ENCODE results near the gene FUCA1.

FUCA1 gene

GRCh38 chr1:23799570-23800399 is 68.3 kb downstream of the FUCA1 start:
- TF ChIP-seq LEF1 (IDR thresholded peaks at IDR 0.05; ENCODE audit: borderline replicate concordance) = no peak
- TF ChIP-seq BHLHE40 (IDR thresholded peaks at IDR 0.05; ENCODE audit: borderline replicate concordance) = no peak
- no peak for TF ChIP-seq L3MBTL2 (conservative IDR thresholded peaks at IDR 0.05)
- TF ChIP-seq HDGF (IDR thresholded peaks at IDR 0.05; ENCODE audit: borderline replicate concordance) = no peak
- TF ChIP-seq SUZ12 (IDR thresholded peaks at IDR 0.05) = no peak
- TF ChIP-seq TARDBP (IDR thresholded peaks at IDR 0.05) = no peak
- no peak for TF ChIP-seq FOXA1 (IDR thresholded peaks at IDR 0.05)
- TF ChIP-seq SP1 (IDR thresholded peaks at IDR 0.05) = no peak
- CTCF ChIA-PET = interaction anchor here (0.5 kb wide), 1 partner anchor 43 kb away, joined by 6 read pairs; no protein-coding TSS in a partner anchor
- POLR2A ChIA-PET = interaction anchor here (0.6 to 3.4 kb wide), 4 partner anchors 9 to 25 kb away, joined by 3 to 18 read pairs (median 10); partner anchors contain the start of genes HMGCL and PITHD1
- no peak for DNase-seq (ENCODE audit: extremely low spot score)

- POLR2A ChIA-PET = interaction anchor here (0.6 to 2.6 kb wide), 3 partner anchors 9 to 21 kb away, joined by 3 to 18 read pairs (median 6); partner anchors contain the start of gene PITHD1
- TF ChIP-seq FOXM1 (IDR thresholded peaks at IDR 0.05; ENCODE audit: borderline replicate concordance) (no peak), FOXK2 (IDR thresholded peaks at IDR 0.05) (no peak), TARDBP (IDR thresholded peaks at IDR 0.05) (no peak), LEF1 (IDR thresholded peaks at IDR 0.05; ENCODE audit: borderline replicate concordance) (no peak)
- CTCF ChIA-PET = interaction anchor here (0.5 to 1.0 kb wide), 2 partner anchors 43 to 67 kb away, joined by 5 to 6 read pairs; no protein-coding TSS in a partner anchor
- no peak for DNase-seq (ENCODE audit: extremely low spot score)
Measured at GRCh38 chr1:23799255-23799569, 68.9 kb downstream of the FUCA1 start.

- POLR2A ChIA-PET = interaction anchor here (0.6 to 2.6 kb wide), 3 partner anchors 8 to 21 kb away, joined by 3 to 18 read pairs (median 6); partner anchors contain the start of gene PITHD1
- CTCF ChIA-PET = interaction anchor here (1.0 to 1.1 kb wide), 2 partner anchors 12 to 66 kb away, joined by 3 to 5 read pairs; no protein-coding TSS in a partner anchor
Measured at GRCh38 chr1:23798662-23799142, 69.4 kb downstream of the FUCA1 start.

GRCh38 chr1:23797478-23798448 is 70.3 kb downstream of the FUCA1 start:
- DNase-seq (ENCODE audit: extremely low spot score) = no peak
- TF ChIP-seq L3MBTL2 (conservative IDR thresholded peaks at IDR 0.05) (no peak), SUZ12 (IDR thresholded peaks at IDR 0.05) (no peak), CTBP1 (IDR thresholded peaks at IDR 0.05; ENCODE audit: borderline replicate concordance) (no peak), HDGF (IDR thresholded peaks at IDR 0.05; ENCODE audit: borderline replicate concordance) (no peak), LEF1 (IDR thresholded peaks at IDR 0.05; ENCODE audit: borderline replicate concordance) (no peak), PKNOX1 (IDR thresholded peaks at IDR 0.05) (no peak)
- ChIA-PET POLR2A (interaction anchor here (0.9 to 2.6 kb wide), 3 partner anchors 18 to 155 kb away, joined by 3 to 18 read pairs (median 6); partner anchors contain the start of gene PITHD1), CTCF (interaction anchor here (0.6 to 1.1 kb wide), 3 partner anchors 13 to 65 kb away, joined by 3 to 5 read pairs (median 3); no protein-coding TSS in a partner anchor)

More at GRCh38 chr1:23798662-23799142, 69.4 kb downstream of the FUCA1 start:
- DNase-seq (ENCODE audit: extremely low spot score) = no peak
- no peak for TF ChIP-seq L3MBTL2 (conservative IDR thresholded peaks at IDR 0.05)
- no peak for TF ChIP-seq FOXA1 (IDR thresholded peaks at IDR 0.05)
- no peak for TF ChIP-seq CTBP1 (IDR thresholded peaks at IDR 0.05; ENCODE audit: borderline replicate concordance)
- no peak for TF ChIP-seq BHLHE40 (IDR thresholded peaks at IDR 0.05; ENCODE audit: borderline replicate concordance)
- no peak for TF ChIP-seq PKNOX1 (IDR thresholded peaks at IDR 0.05)
- no peak for TF ChIP-seq HDGF (IDR thresholded peaks at IDR 0.05; ENCODE audit: borderline replicate concordance)
- no peak for TF ChIP-seq SP1 (IDR thresholded peaks at IDR 0.05)
- TF ChIP-seq ARNT (IDR thresholded peaks at IDR 0.05) = no peak
- no peak for TF ChIP-seq NFRKB (IDR thresholded peaks at IDR 0.05)
- no peak for TF ChIP-seq ELF4 (IDR thresholded peaks at IDR 0.05)
- TF ChIP-seq FOXK2 (IDR thresholded peaks at IDR 0.05) = no peak
- no peak for TF ChIP-seq FOXM1 (IDR thresholded peaks at IDR 0.05; ENCODE audit: borderline replicate concordance)
- TF ChIP-seq TARDBP (IDR thresholded peaks at IDR 0.05) = no peak
- no peak for TF ChIP-seq SUZ12 (IDR thresholded peaks at IDR 0.05)
- no peak for TF ChIP-seq LEF1 (IDR thresholded peaks at IDR 0.05; ENCODE audit: borderline replicate concordance)
- TF ChIP-seq ZNF384 (IDR thresholded peaks at IDR 0.05) = no peak

- TF ChIP-seq L3MBTL2 (conservative IDR thresholded peaks at IDR 0.05) = no peak
- TF ChIP-seq FOXM1 (IDR thresholded peaks at IDR 0.05; ENCODE audit: borderline replicate concordance) = no peak
- TF ChIP-seq TARDBP (IDR thresholded peaks at IDR 0.05) = no peak
- no peak for TF ChIP-seq HDGF (IDR thresholded peaks at IDR 0.05; ENCODE audit: borderline replicate concordance)
- TF ChIP-seq ELF4 (IDR thresholded peaks at IDR 0.05) = no peak
- no peak for TF ChIP-seq BHLHE40 (IDR thresholded peaks at IDR 0.05; ENCODE audit: borderline replicate concordance)
- TF ChIP-seq CTBP1 (IDR thresholded peaks at IDR 0.05; ENCODE audit: borderline replicate concordance) = no peak
- TF ChIP-seq ARNT (IDR thresholded peaks at IDR 0.05) = no peak
- TF ChIP-seq SUZ12 (IDR thresholded peaks at IDR 0.05) = no peak
- no peak for TF ChIP-seq ZNF384 (IDR thresholded peaks at IDR 0.05)
- TF ChIP-seq PKNOX1 (IDR thresholded peaks at IDR 0.05) = no peak
- TF ChIP-seq FOXK2 (IDR thresholded peaks at IDR 0.05) = no peak
- ChIA-PET POLR2A (interaction anchor here (0.8 kb wide), 1 partner anchor 19 kb away, joined by 4 read pairs; the partner anchor contains the start of gene PITHD1), CTCF (interaction anchor here (0.6 kb wide), 1 partner anchor 17 kb away, joined by 3 read pairs; no protein-coding TSS in a partner anchor)
- DNase-seq (ENCODE audit: extremely low spot score) = no peak
Measured at GRCh38 chr1:23796466-23797271, 71.4 kb downstream of the FUCA1 start.
